Measurements from ENCODE around the gene TMSB4X.

Gene TMSB4X

GRCh38 chrX:12999422-12999821 lies 24.5 kb downstream of the TMSB4X start:
- DNase-seq (ENCODE audit: low read depth) = peak; percentile 54
- TF ChIP-seq MAX (IDR thresholded peaks at IDR 0.05; ENCODE audit: low read depth, low read length) = no peak
- no peak for TF ChIP-seq POLR2A (IDR thresholded peaks at IDR 0.05; ENCODE audit: extremely low read depth, insufficient read length)
- TF ChIP-seq CTCF (IDR thresholded peaks at IDR 0.05; ENCODE audit: low read depth, low read length) = no peak
- no peak for TF ChIP-seq MYC (IDR thresholded peaks at IDR 0.05; ENCODE audit: low read depth, low read length)
- no peak overlapping the region for H3K4me3 ChIP-seq (ENCODE audit: low read depth, low read length)

- DNase-seq (ENCODE audit: low read depth) = peak; percentile 81
- TF ChIP-seq MAX (IDR thresholded peaks at IDR 0.05; ENCODE audit: low read depth, low read length) = no peak
- no peak for TF ChIP-seq POLR2A (IDR thresholded peaks at IDR 0.05; ENCODE audit: extremely low read depth, insufficient read length)
- no peak for TF ChIP-seq CTCF (IDR thresholded peaks at IDR 0.05; ENCODE audit: low read depth, low read length)
- TF ChIP-seq MYC (IDR thresholded peaks at IDR 0.05; ENCODE audit: low read depth, low read length) = no peak
- peak overlapping the region; percentile 14 for H3K4me3 ChIP-seq (ENCODE audit: low read depth, low read length)
Measured at GRCh38 chrX:13000301-13000811, 25.4 kb downstream of the TMSB4X start.

- no peak for DNase-seq (ENCODE audit: low read depth)
- TF ChIP-seq CTCF (IDR thresholded peaks at IDR 0.05; ENCODE audit: low read depth, low read length) (no peak), MYC (IDR thresholded peaks at IDR 0.05; ENCODE audit: low read depth, low read length) (no peak)
- no peak overlapping the region for H3K4me3 ChIP-seq (ENCODE audit: low read depth, low read length)
Measured at GRCh38 chrX:13001097-13001496, 26.2 kb downstream of the TMSB4X start.

- peak; percentile 37 for DNase-seq (ENCODE audit: low read depth)
- no peak overlapping the region for H3K4me3 ChIP-seq (ENCODE audit: low read depth, low read length)
- TF ChIP-seq CTCF (IDR thresholded peaks at IDR 0.05; ENCODE audit: low read depth, low read length) (no peak), POLR2A (IDR thresholded peaks at IDR 0.05; ENCODE audit: extremely low read depth, insufficient read length) (no peak), MYC (IDR thresholded peaks at IDR 0.05; ENCODE audit: low read depth, low read length) (no peak), MAX (IDR thresholded peaks at IDR 0.05; ENCODE audit: low read depth, low read length) (no peak)
Measured at GRCh38 chrX:13001961-13002671, 27.2 kb downstream of the TMSB4X start.

GRCh38 chrX:13005661-13006473 lies 31.0 kb downstream of the TMSB4X start:
- H3K4me3 ChIP-seq (ENCODE audit: low read depth, low read length) = no peak overlapping the region
- no peak for TF ChIP-seq MYC (IDR thresholded peaks at IDR 0.05; ENCODE audit: low read depth, low read length)
- no peak for DNase-seq (ENCODE audit: low read depth)

GRCh38 chrX:13007519-13008188 lies 32.7 kb downstream of the TMSB4X start:
- TF ChIP-seq POLR2A (IDR thresholded peaks at IDR 0.05; ENCODE audit: extremely low read depth, insufficient read length) = no peak
- TF ChIP-seq MYC (IDR thresholded peaks at IDR 0.05; ENCODE audit: low read depth, low read length) = no peak
- no peak for TF ChIP-seq MAX (IDR thresholded peaks at IDR 0.05; ENCODE audit: low read depth, low read length)
- no peak for TF ChIP-seq CTCF (IDR thresholded peaks at IDR 0.05; ENCODE audit: low read depth, low read length)
- H3K4me3 ChIP-seq (ENCODE audit: low read depth, low read length) = no peak overlapping the region
- no peak for DNase-seq (ENCODE audit: low read depth)
